GM23338 (cell line): ENCODE measurements around the gene CENPT. TPM values are rescaled to one million over a fixed set of nuclear protein-coding genes. Genes with fewer than 3 reads are reported as not detected.

Experiments used
- ATAC-seq: fragments of 200-7000 bp; cut with Tn5 transposase; 3 replicates; pipeline ENCODE4 v1.9.1; 2020
- DNase-seq: peaks from one replicate; pipeline ENCODE4 v3.0.0-alpha.2; 2015; ENCODE audit warnings: low spot score
- H2AFZ ChIP-seq: fragments of 200-600 bp; sonication (generic); 2 replicates; pipeline ENCODE4 v1.8.0; 2016; ENCODE audit warnings: antibody characterized with exemption, mild to moderate bottlenecking, moderate library complexity
- H3F3A ChIP-seq: fragments of 200-600 bp; sonication (generic); replicated peaks from 2 replicates; pipeline ENCODE4 v1.8.0; 2017; ENCODE audit warnings: antibody characterized with exemption, mixed run types, low read depth
- H3K27ac ChIP-seq: fragments of 200-600 bp; sonication (generic); 2 replicates; pipeline ENCODE4 v1.6.1; 2016; ENCODE audit warnings: low read depth
- H3K27me3 ChIP-seq: fragments of 200-600 bp; sonication (generic); 2 replicates; pipeline ENCODE4 v1.8.0; 2016; ENCODE audit warnings: mild to moderate bottlenecking, mixed run types, moderate library complexity; ENCODE audit not compliant: insufficient read depth
- H3K36me3 ChIP-seq: fragments of 200-600 bp; sonication (generic); 2 replicates; pipeline ENCODE4 v1.8.0; 2016; ENCODE audit warnings: mild to moderate bottlenecking; ENCODE audit not compliant: insufficient read depth
- H3K4me1 ChIP-seq: fragments of 200-600 bp; sonication (generic); 2 replicates; pipeline ENCODE4 v1.8.0; 2016; ENCODE audit warnings: mild to moderate bottlenecking, moderate library complexity; ENCODE audit not compliant: insufficient read depth
- H3K4me2 ChIP-seq: fragments of 200-600 bp; sonication (generic); 2 replicates; pipeline ENCODE4 v1.7.1; 2017; ENCODE audit warnings: mixed run types
- H3K4me3 ChIP-seq: fragments of 200-600 bp; sonication (generic); 2 replicates; pipeline ENCODE4 v1.6.1; 2016; ENCODE audit warnings: mixed run types
- H3K79me2 ChIP-seq: fragments of 200-600 bp; sonication (generic); replicated peaks from 2 replicates; pipeline ENCODE4 v1.8.0; 2017; ENCODE audit warnings: mild to moderate bottlenecking; ENCODE audit not compliant: insufficient read depth
- H3K9me2 ChIP-seq: fragments of 200-600 bp; sonication (generic); 2 replicates; pipeline ENCODE4 v1.8.0; 2017; ENCODE audit not compliant: insufficient read depth
- H4K20me1 ChIP-seq: fragments of 200-600 bp; sonication (generic); replicated peaks from 2 replicates; pipeline ENCODE4 v1.8.0; 2017; ENCODE audit warnings: mild to moderate bottlenecking; ENCODE audit not compliant: insufficient read depth
- H3K27ac Mint-ChIP-seq: 2 replicates; pipeline ENCODE4 v1.8.0; 2020; ENCODE audit warnings: inconsistent platforms, mild to moderate bottlenecking, moderate library complexity, mixed read lengths
- H3K27me3 Mint-ChIP-seq: 3 replicates; pipeline ENCODE4 v1.8.0; 2022; ENCODE audit warnings: low read depth, mild to moderate bottlenecking, moderate library complexity, mixed read lengths, inconsistent platforms; ENCODE audit not compliant: insufficient read depth, poor library complexity
- H3K36me3 Mint-ChIP-seq: 3 replicates; pipeline ENCODE4 v1.8.0; 2021; ENCODE audit warnings: low read depth, mild to moderate bottlenecking, inconsistent platforms, moderate library complexity, mixed read lengths
- H3K4me1 Mint-ChIP-seq: 3 replicates; pipeline ENCODE4 v1.8.0; 2020; ENCODE audit warnings: mild to moderate bottlenecking, inconsistent platforms, mixed read lengths
- H3K4me3 Mint-ChIP-seq: 3 replicates; pipeline ENCODE4 v1.8.0; 2021; ENCODE audit warnings: moderate library complexity, mild to moderate bottlenecking, inconsistent platforms, mixed read lengths
- H3K9me3 Mint-ChIP-seq: 3 replicates; pipeline ENCODE4 v1.8.0; 2020; ENCODE audit warnings: moderate library complexity, mild to moderate bottlenecking, inconsistent platforms, mixed read lengths
- CTCF ChIP-seq, 2 experiments: fragments of 200-600 bp in 1 of 2; sonication (generic) in 1 of 2; conservative IDR thresholded peaks; 2 replicates each; pipeline versions ENCODE4 v1.5.1 to v1.6.1; 2016 to 2017; ENCODE audit warnings: antibody characterized with exemption in 2 of 2, low read depth in 2 of 2, mild to moderate bottlenecking in 2 of 2, moderate library complexity in 1 of 2
- EZH2 ChIP-seq: fragments of 200-600 bp; sonication (generic); IDR thresholded peaks from one replicate; pipeline ENCODE4 v1.8.0; 2017; ENCODE audit warnings: antibody characterized with exemption, mild to moderate bottlenecking, low read depth; ENCODE audit not compliant: unreplicated experiment
- NANOG ChIP-seq: IDR thresholded peaks from 2 replicates; pipeline ENCODE4 v1.6.1; 2016; ENCODE audit warnings: antibody characterized with exemption, borderline replicate concordance
- ZNF114 ChIP-seq: fragments of 250-450 bp; sonication (Bioruptor Pico); IDR thresholded peaks from 2 replicates; pipeline ENCODE4 v1.5.0; 2020; ENCODE audit warnings: mild to moderate bottlenecking, moderate library complexity
- ZNF462 ChIP-seq: fragments of 250-450 bp; sonication (Bioruptor Pico); IDR thresholded peaks from 2 replicates; pipeline ENCODE4 v1.5.0; 2020; ENCODE audit warnings: mild to moderate bottlenecking, moderate library complexity
- polyA plus RNA-seq: library from polyadenylated mRNA; unstranded; fragments of >200 nt; fragmentation: Nextera tagmentation; extraction: Ambion mirVana; gene quantifications from 2 replicates; pipeline ENCODE4 v1.2.1, GENCODE V29; 2016
- total RNA-seq: library from RNA; depleted of rRNA; stranded (reverse); fragments of >200 nt; shearing (Covaris generic); gene quantifications from 2 replicates; pipeline ENCODE4 v1.2.3, GENCODE V29; 2014

CENPT gene
- total and polyA plus RNA-seq, 2 experiments from 2014 or later = 55.4 to 63.8 TPM

GRCh38 chr16:67865318-67865717 is 17.8 kb upstream of the CENPT start:
- Mint-ChIP-seq H3K4me3 (no peak overlapping the region), H3K27ac (no peak overlapping the region), H3K36me3 (peaks cover 66% of the 10 kb centered on the region), H3K27me3 (no peaks in the 10 kb centered on the region), H3K4me1 (peaks cover 15% of the 10 kb centered on the region), H3K9me3 (no peaks in the 10 kb centered on the region; the same call in 2 of the 3 replicates)
- H2AFZ ChIP-seq = no peak overlapping the region
- H3K4me1 ChIP-seq = no peaks in the 10 kb centered on the region
- H3F3A ChIP-seq = peaks cover 28% of the 10 kb centered on the region
- TF ChIP-seq CTCF (conservative IDR thresholded peaks at IDR 0.05; ENCODE audit: low read depth in 2 of 2) (peak; percentile 62 to 76), ZNF462 (CRISPR knock-in tag) (no peak), NANOG (no peak)
- no peaks in the 10 kb centered on the region for H3K27me3 ChIP-seq
- H3K9me2 ChIP-seq = no peaks in the 10 kb centered on the region
- peaks cover 42% of the 10 kb centered on the region for H4K20me1 ChIP-seq
- peaks cover 41% of the 10 kb centered on the region for H3K36me3 ChIP-seq
- H3K4me3 ChIP-seq = no peak overlapping the region
- H3K79me2 ChIP-seq = peaks cover 52% of the 10 kb centered on the region
- ATAC-seq (peak; percentile 92), DNase-seq (peak; percentile 71)
- H3K4me2 ChIP-seq = no peak overlapping the region
- peak overlapping the region; percentile 63; the same call in 1 of the 2 replicates for H3K27ac ChIP-seq

- Histone ChIP-seq H3K79me2 (peaks cover 59% of the 10 kb centered on the region), H3K27me3 (no peaks in the 10 kb centered on the region), H3K4me3 (no peak overlapping the region), H3K4me2 (no peak overlapping the region), H3K4me1 (no peaks in the 10 kb centered on the region), H3K9me2 (no peaks in the 10 kb centered on the region), H3F3A (peaks cover 20% of the 10 kb centered on the region), H3K27ac (peak overlapping the region; percentile 63; the same call in 1 of the 2 replicates), H4K20me1 (peaks cover 45% of the 10 kb centered on the region), H3K36me3 (peaks cover 35% of the 10 kb centered on the region), H2AFZ (no peak overlapping the region)
- peaks cover 15% of the 10 kb centered on the region for H3K4me1 Mint-ChIP-seq
- peaks cover 62% of the 10 kb centered on the region for H3K36me3 Mint-ChIP-seq
- no peak overlapping the region; the same call in 1 of the 2 replicates for H3K27ac Mint-ChIP-seq
- peak; percentile 32; the same call in 2 of the 3 replicates for ATAC-seq
- no peak for DNase-seq
- no peaks in the 10 kb centered on the region for H3K27me3 Mint-ChIP-seq
- no peaks in the 10 kb centered on the region for H3K9me3 Mint-ChIP-seq
- H3K4me3 Mint-ChIP-seq = no peak overlapping the region
- no peak for TF ChIP-seq EZH2
- no peak for TF ChIP-seq ZNF114 (CRISPR knock-in tag)
Measured at GRCh38 chr16:67864594-67864993, 17.1 kb upstream of the CENPT start.
